ENCODE measurements around the gene TMIGD1.
A peak's percentile ranks its signal among the peaks of the same experiment; 100 is the strongest.

TMIGD1 gene

DNA sequence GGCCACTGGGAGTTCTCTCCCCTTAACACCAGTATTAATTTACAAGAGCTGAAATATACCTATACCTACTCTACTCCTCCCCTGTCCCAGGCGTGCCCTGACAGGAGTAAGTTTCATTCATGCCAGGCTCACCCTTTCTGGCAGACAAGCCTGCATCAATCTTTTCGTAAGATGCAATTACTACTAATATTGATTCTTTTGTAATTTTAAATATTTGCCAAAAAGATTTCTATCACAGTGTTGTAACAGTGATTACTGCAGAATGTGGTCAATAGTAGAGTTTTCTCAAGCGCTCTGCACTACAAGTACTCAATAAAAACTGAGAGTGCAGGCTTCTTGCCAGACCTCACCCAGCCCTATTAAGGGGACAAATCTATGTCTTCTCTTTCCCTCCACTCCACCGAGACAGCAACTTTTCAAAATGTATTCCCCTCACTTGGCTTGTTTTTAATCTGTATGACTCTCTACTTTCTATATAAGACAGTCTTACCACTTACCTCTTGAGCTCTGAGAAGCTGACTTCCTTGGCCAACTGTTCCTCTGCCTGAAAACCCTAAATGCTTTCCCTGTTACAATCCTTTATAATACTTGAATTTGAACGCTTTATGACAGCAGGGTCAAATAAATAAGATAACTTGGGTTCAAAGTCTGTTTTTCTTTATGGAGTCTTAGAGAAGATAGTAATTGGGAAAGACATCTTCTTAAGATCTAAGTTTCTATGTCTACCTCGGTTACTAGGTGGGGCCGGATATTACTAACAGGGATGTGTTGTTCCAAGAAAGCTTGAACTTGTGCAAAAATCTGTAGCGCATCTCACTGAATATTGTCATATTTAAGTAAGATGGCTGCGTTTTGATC is at the start of gene TMIGD1:
Gene TMIGD1, minus strand, starts transcription at position 555 of the 858 bp plus-strand sequence. CDS start 1,924 bp downstream, outside the sequence.
- DNase-seq (ENCODE audit: low read depth in 2 of 2): no peak
- H3K4me3 ChIP-seq (replicated peaks in 1 of 2; ENCODE audit: low read depth in 2 of 2, low read length in 2 of 2): no peak within 1 kb of the TSS
- TF ChIP-seq, protein P1, sequence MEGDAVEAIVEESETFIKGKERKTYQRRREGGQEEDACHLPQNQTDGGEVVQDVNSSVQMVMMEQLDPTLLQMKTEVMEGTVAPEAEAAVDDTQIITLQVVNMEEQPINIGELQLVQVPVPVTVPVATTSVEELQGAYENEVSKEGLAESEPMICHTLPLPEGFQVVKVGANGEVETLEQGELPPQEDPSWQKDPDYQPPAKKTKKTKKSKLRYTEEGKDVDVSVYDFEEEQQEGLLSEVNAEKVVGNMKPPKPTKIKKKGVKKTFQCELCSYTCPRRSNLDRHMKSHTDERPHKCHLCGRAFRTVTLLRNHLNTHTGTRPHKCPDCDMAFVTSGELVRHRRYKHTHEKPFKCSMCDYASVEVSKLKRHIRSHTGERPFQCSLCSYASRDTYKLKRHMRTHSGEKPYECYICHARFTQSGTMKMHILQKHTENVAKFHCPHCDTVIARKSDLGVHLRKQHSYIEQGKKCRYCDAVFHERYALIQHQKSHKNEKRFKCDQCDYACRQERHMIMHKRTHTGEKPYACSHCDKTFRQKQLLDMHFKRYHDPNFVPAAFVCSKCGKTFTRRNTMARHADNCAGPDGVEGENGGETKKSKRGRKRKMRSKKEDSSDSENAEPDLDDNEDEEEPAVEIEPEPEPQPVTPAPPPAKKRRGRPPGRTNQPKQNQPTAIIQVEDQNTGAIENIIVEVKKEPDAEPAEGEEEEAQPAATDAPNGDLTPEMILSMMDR (IDR thresholded peaks at IDR 0.05; ENCODE audit: low read depth, low read length): no peak

GRCh38 chr17:30382345-30382744 is 48.5 kb upstream of the TMIGD1 start:
- DNase-seq (ENCODE audit: low read depth in 2 of 2): no peak
- TF ChIP-seq, protein P1 (IDR thresholded peaks at IDR 0.05; ENCODE audit: low read depth, low read length): no peak
- peak overlapping the region in 1 of 2 donors; percentile 87 for H3K4me3 ChIP-seq (replicated peaks in 1 of 2; ENCODE audit: low read depth in 2 of 2, low read length in 2 of 2)

- peak overlapping the region; percentile 78 to 87 for H3K4me3 ChIP-seq (replicated peaks in 1 of 2; ENCODE audit: low read depth in 2 of 2, low read length in 2 of 2)
- no peak for DNase-seq (ENCODE audit: low read depth in 2 of 2)
- TF ChIP-seq, protein P1 (IDR thresholded peaks at IDR 0.05; ENCODE audit: low read depth, low read length): no peak
Measured at GRCh38 chr17:30381340-30381659, 47.4 kb upstream of the TMIGD1 start.

DNA sequence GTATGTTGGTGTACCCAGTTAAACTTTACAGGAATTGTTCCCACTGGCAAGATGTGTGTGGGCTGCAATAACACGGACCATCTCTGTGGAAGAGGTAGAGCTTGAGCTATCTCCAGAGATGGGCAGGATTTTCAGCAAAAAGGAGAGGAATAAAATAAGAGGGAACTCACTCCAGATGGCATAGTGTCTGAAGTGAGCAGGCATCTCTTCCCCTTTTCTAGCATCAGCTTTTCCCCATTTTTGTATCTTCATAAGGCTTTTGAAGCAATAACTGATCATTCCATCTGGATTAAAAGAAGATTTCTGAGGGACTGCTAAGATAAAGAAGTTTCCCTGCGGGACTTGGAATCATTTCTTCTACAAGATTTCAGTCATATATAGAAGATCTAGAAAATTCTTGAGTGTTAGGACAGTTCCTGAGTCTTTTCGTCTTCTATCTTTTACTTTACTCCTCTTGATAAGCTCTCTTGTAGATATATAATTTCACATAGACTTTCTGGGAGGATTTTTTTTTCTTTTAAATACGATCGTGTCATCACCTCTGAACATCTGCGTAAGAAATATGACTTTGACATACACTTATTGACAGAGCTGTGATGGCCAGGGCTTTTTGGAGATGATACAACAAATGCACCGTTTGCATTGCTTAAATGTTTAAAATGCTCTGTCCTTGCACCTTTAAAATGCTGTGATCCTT is 46.9 kb upstream of the TMIGD1 start:
- H3K4me3 ChIP-seq (replicated peaks in 1 of 2; ENCODE audit: low read depth in 2 of 2, low read length in 2 of 2): peak overlapping the region; percentile 78 to 87
- TF ChIP-seq, protein P1 (IDR thresholded peaks at IDR 0.05; ENCODE audit: low read depth, low read length): no peak
- DNase-seq (ENCODE audit: low read depth in 2 of 2): no peak

- DNase-seq (ENCODE audit: low read depth in 2 of 2): no peak
- TF ChIP-seq, protein P1 (IDR thresholded peaks at IDR 0.05; ENCODE audit: low read depth, low read length): no peak
- H3K4me3 ChIP-seq (replicated peaks in 1 of 2; ENCODE audit: low read depth in 2 of 2, low read length in 2 of 2): peak overlapping the region; percentile 78 to 87
Measured at GRCh38 chr17:30379903-30380381, 46.1 kb upstream of the TMIGD1 start.

GRCh38 chr17:30379303-30379902 is 45.5 kb upstream of the TMIGD1 start:
- H3K4me3 ChIP-seq (replicated peaks in 1 of 2; ENCODE audit: low read depth in 2 of 2, low read length in 2 of 2): peak overlapping the region; percentile 78 to 87
- TF ChIP-seq, protein P1 (IDR thresholded peaks at IDR 0.05; ENCODE audit: low read depth, low read length): no peak
- no peak for DNase-seq (ENCODE audit: low read depth in 2 of 2)
